HG02852 (cell line): ENCODE measurements around the gene KCND2.
"Not testable (repeated sequence)": the region's sequence is repeated elsewhere in the genome, so short reads cannot be mapped to it uniquely, and the experiment has no call there.

Experiments
- ATAC-seq: cut with Tn5 transposase; IDR thresholded peaks from one replicate; pipeline ENCODE4 v1.9.1; 2021; ENCODE audit warnings: mild to moderate bottlenecking, moderate library complexity; ENCODE audit not compliant: unreplicated experiment

The KCND2 gene

DNA sequence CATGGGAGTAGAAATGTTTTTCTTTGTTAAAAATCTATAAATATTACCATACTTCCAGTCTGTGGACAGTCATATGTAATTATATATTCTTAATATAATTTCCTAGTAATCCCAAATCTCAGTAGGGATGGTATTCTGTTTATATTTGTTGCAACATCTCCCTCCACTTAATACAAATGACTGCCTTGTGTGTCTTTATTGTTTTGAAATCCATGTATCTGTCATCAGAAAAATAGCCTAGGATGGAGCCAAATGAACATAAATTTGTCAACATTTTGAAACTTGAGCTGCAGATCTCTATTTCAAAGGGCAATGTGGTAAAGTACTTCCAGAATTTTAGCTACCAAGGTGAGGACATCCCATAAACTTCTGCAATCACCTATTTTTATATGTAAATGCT, 294.2 kb downstream of the KCND2 start:
- ATAC-seq: no peak

GRCh38 chr7:120578657-120579056, 305.7 kb downstream of the KCND2 start:
- not testable (repeated sequence) for ATAC-seq

- no peak for ATAC-seq
These were observed 309.9 kb downstream of the KCND2 start for GRCh38 chr7:120582916-120583315.

DNA sequence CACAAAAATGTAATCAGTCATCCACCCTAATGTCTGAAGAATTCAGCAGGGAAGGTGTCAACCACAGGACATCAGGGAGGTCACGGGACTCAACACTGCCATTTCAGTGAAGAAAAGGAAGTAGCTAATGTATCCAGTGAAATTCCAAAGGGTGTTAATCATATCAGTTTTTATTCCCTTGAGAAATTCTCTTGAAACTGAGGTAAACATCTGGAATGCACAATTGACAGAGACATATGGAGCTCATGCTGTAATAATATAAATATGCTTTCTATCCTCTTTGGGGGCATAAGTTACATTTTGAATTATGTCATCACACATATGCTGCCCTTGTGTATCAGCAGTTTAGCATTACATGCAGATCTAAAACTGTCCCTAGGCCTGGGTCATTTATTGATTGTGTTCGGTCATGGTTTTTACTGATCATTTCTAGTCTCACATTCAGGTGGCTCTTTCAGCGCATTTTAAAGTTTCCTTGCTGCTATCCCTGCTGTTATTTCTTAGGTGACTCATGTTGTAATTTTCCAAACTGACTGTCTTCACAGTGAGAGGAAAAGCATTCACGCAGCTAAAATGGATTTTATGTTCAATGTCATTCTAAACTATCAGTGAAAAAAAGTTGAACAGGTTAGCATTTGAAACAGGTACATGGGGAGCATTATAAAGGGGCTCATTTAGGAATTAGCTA, 311.1 kb downstream of the KCND2 start:
- no peak for ATAC-seq

DNA sequence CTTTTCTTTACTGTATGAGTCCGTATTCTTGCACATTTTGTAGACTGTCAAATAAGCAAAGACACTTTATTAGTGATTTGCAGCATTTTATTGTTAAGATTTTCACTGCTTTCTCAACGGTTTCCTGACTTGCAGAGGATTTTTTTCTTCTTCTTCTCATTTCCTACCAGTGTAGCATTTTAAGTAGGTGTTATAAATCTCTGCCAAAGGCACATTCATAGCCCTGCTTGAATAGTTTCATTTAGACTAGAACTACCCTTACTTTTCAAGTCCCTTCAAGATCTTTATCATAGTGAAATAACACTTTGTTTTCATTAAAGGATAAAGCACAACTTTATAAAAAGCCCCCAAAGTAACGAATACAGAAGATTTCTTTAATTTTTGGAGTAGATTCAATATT, 313.6 kb downstream of the KCND2 start:
- ATAC-seq: no peak

DNA sequence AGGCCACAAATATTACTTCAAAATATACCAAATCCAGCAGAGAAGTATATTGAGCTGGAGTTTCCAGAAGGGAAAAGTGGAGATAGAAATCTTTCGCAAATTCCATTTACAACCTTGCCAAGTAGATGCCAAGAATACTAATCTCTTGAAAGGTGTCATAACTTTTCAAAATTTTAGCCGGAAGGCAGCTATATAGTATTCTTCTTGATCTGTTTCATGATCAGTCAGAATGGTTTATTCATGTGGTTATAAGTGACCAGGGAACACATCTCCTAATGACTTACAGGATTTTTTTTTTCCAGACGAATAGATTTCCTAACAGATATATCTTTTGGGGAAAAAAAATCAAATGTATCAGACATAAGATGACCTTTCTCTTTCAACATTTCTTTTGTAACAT, 314.3 kb downstream of the KCND2 start:
- no peak for ATAC-seq

DNA sequence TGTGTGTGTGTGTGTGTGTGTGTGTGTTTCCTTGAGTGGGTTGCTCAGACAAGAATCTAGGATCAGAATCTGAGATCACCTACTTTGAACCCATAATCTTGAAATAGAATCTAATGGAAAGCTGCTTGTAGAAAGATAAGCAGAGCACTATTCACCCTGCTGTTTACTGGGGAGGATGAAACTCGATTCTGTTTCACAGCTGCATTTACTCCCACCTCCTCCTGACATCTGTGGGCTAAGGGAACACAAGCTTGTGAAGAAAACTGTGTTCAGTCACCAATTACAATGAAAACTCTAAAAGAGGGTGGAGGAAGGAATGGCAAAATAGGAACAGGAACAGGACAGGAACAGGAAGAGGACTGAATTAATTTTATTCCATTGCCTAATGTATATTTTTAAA, 315.4 kb downstream of the KCND2 start:
- no peak for ATAC-seq

DNA sequence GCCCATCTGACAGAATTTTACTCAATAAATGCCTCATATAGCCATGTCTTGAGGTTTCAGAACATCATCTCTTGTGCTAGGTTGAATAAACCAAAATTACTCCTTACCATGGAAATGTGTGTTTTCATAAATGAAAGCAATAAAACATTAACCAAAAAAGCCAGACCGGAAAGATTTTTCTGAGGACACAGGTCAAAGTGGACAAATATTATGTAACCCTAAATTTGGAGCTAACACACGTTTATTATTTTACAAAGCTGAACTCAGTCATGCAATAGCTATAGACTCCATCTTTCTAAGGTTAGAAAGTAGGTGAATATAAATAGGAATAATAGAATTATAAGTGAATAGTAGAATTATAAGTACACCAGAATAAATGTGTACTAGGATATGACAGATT, 315.9 kb downstream of the KCND2 start:
- ATAC-seq: no peak

- ATAC-seq: no peak
These were observed 327.6 kb downstream of the KCND2 start for GRCh38 chr7:120600607-120601006.

GRCh38 chr7:120603366-120603765, 330.4 kb downstream of the KCND2 start:
- no peak for ATAC-seq

- ATAC-seq: no peak
These were observed 336.3 kb downstream of the KCND2 start for GRCh38 chr7:120609136-120609753.

DNA sequence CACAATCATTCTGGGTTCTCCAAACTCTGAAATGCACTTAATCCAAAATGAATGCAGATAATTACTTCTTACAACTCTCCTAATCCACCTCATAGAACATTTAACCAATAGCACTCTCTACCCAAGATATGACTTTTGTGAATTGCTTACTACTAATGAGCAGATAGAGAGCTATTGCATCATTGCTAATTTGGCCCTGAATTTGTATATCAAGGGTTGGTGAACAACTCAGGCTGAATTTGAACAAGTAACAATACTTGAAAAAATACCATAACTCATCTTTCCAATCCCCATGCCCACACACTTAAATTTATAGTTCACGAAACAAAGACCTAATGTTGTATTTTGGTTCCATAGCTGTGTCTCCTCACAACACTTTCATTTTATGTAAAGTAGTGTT, 339.0 kb downstream of the KCND2 start:
- no peak for ATAC-seq

DNA sequence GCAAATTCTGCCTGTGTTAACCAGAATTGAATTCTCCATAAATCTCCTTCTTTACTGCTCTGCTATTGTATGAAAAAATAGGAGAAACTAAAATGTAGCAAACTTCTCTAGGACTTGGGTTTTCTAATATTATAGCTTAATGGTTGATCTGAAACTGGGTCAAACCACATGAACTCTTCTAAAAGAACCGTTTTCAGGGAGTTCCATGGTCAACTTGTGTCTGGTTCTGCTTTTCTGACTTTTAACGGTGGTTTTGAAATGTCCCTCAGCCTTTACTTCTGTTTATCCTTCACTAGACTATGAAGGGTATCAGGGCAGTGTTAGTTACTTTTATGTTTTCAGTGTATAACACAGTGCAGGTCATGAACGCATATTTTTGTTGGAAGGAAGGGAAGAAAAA, 342.7 kb downstream of the KCND2 start:
- ATAC-seq: peak; percentile 80

DNA sequence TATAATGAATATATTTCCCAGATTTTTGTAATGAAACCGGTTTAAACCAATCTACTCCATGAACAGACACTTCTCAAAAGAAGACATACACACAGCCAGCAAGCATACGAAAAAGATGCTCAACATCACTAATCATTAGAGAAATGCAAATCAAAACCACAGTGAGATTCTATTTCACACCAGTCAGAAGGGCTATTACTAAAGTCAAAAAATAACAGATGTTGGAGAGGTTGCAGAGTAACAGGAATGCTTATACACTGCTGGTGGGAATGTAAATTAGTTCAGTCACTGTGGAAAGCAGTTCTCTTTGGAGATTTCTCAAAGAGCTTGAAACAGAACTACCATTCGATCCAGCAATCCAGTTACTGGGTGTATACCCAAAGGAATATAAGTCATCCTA, 344.3 kb downstream of the KCND2 start:
- no peak for ATAC-seq

- ATAC-seq: no peak
These were observed 355.3 kb downstream of the KCND2 start for GRCh38 chr7:120628251-120628650.

DNA sequence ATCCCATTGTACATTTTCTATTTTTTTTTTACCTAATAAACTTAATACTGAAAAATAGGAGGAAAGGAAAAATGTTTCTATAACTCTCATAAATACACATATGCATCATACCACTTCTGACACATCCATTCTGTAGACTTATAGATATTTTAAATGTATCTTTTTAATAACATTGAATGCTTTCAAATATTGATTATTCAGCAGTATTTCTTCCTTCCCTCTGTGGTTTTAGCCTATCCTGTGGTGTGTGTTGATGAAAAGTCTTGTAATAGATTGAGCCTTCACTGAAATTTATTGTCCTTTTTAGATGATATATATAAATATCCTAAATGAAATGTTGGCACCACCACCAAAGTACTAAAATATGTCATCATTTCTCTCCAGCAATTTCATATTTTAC, 366.9 kb downstream of the KCND2 start:
- ATAC-seq: no peak

- ATAC-seq: no peak
These were observed 373.0 kb downstream of the KCND2 start for GRCh38 chr7:120645966-120646365.

DNA sequence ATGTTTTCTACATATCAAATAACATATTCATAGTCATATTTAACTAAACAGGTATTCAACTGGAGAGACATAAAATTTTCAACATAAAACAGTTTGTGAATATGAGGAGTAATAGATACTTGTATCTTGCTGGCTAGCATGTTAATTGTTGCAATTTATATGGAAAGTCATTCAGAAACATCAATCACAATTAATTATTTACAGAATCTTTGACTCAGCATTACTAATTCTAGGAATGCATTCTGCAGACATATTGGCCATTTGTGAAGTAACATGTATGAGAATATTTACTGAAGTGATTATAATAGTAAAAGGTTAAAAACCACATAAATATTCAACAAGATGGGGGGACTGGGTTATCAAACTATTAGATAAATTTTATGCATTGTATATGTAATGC, 381.3 kb downstream of the KCND2 start:
- ATAC-seq: no peak

DNA sequence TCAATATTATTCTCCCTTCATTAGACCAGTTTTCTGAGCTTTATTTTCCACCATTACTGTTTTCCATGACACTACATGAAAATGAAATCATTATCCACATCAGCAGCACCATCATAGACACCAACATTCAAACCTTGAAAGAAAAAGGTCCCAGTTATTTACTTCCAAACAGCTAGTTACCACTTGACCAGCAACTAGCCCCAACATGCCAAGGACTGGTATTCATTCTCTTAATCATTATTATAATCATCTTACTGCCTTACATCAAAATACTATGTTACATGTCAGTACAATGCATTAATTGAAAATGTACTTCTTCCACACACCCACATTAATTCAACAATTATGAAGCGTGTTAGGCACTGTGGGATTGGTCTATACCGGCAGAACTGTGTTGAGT, 385.5 kb downstream of the KCND2 start:
- ATAC-seq: no peak

GRCh38 chr7:120662291-120662690, 389.3 kb downstream of the KCND2 start:
- ATAC-seq: no peak

GRCh38 chr7:120665068-120665467, 392.1 kb downstream of the KCND2 start:
- no peak for ATAC-seq

GRCh38 chr7:120675076-120675475, 402.1 kb downstream of the KCND2 start:
- no peak for ATAC-seq

DNA sequence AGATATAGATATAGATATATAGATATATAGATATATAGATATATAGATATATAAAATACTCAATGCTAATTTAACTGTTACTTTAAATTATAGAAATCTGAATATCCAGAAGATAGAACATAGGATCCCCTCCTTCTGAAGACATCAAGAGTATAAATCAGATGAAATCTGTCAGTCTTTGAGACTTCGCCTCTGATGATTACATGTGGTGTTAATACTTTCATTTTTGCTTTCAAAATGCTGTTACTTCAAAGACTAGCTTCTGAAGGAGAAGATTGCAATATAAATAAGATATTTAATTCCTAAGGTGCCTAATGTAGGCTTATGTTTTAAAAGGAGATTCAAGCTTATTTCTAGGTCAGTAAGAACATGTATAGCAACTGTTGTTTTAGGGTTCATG, 404.6 kb downstream of the KCND2 start:
- ATAC-seq: no peak
